Stimulated activated CD4-positive, alpha-beta T cell treated with anti-CD3 and anti-CD28 coated beads, Interleukin-2, amount 100 ng/mL, for 4 hours (primary cell): ENCODE data around the gene LRP4.

Source experiments
- DNase-seq: peaks from one replicate; pipeline ENCODE4 v3.0.0-alpha.2; 2020; ENCODE audit warnings: low read depth

The LRP4 gene

DNA sequence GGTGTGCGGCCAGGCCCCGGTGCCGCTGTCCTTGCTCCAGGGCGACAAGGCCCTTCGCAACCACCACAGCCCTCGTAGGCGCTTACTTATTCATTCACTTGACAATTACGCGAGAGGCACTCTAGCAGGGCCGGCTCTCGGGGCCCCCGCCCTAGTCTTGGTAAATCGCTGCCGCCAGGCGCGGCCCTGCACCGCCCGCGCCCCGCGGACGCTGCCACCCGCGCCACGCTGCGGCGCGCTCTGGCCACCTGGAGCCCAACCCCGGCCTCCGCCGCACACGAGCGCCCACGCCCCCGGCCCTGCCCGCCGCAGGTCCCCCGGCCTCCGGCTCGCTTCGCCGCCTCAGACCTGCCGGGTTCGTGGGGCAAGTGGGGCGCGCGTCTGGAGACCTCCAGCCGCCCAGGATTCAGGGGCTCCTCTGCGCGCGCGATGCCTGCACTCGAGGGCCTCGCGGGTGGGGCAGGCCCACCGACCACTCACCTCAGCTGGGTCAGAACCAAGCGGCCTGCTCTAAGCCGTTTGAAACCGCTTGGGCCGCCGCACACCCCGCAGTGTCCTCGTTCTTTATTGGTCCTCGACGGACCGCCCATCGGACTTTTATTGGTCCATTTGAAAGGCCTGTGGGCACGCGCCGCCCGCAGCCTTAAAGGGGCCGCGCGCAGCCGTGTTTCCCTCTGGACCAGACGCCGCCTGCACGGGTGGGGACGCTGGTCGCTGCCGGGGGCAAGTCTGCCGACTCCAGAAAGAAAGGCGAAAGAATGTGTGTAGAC is 72.4 kb downstream of the LRP4 start, which contains the start of gene CKAP5:
Gene CKAP5, minus strand, starts transcription at position 541 of the 770 bp plus-strand sequence. CDS start 25,049 bp downstream, outside the sequence.
- peak; percentile 73 for DNase-seq

- no peak for DNase-seq
Measured at GRCh38 chr11:46845440-46845739, 73.0 kb downstream of the LRP4 start.

DNA sequence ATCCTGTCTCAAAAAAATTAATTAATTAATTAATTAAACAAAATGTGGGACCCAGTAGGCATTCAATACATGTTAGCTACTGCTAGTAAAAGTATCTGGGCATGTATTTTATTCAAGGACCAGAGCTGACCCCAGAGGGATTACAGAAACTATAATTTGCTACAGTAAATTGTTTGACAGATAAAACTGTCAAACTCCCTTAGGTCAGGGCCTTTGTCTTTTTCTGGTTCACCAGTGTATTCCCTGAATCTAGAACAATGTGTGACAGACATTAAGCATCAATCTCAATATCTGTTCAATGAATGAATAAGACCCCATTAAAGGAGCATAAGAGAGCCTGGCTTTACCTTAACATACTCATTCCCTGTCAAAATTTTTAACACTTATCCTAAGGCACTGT is 78.2 kb downstream of the LRP4 start:
- DNase-seq: no peak

DNA sequence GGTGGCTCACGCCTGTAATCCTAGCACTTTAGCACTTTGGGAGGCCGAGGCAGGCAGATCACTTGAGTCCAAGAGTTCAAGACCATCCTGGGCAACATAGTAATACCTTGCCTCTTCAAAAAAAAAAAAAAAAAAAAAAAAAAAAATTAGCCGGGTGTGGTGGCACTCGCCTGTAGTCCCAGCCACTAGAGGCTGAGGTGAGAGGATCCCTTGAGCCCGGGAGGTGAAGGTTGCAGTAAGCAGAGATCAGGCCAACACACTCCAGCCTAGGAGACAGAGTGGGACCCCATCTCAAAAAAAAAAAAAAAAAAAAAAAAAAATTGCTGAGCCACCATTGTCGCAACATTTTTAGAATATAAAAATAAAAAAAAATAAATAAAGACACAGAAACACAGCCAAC is 79.8 kb downstream of the LRP4 start:
- DNase-seq: no peak

- DNase-seq: no peak
Measured at GRCh38 chr11:46837860-46838259, 80.5 kb downstream of the LRP4 start.

GRCh38 chr11:46836870-46837269 is 81.5 kb downstream of the LRP4 start:
- DNase-seq: no peak

DNA sequence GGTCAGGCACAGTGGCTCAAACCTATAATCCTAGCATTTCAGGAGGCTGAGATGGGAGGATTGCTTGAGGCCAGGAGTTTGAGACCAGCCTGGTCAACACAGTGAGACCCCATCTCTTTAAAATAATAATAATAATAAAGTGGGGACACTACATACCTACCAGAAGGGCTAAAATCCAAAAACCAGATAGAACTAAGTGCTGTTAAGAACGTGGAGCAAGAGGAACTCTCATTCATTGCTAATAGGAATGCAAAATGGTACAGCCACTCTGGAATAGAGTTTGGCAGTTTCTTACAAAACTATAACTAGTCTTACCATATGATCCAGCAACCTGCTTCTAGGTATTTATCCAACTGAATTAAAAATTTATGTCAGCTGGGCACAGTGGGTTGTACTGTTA is 81.9 kb downstream of the LRP4 start:
- no peak for DNase-seq

GRCh38 chr11:46835897-46836296 is 82.5 kb downstream of the LRP4 start:
- no peak for DNase-seq

GRCh38 chr11:46834821-46835220 is 83.5 kb downstream of the LRP4 start:
- DNase-seq: no peak

- no peak for DNase-seq
Measured at GRCh38 chr11:46832511-46833214, 85.7 kb downstream of the LRP4 start.

- DNase-seq: no peak
Measured at GRCh38 chr11:46827995-46828394, 90.4 kb downstream of the LRP4 start.

DNA sequence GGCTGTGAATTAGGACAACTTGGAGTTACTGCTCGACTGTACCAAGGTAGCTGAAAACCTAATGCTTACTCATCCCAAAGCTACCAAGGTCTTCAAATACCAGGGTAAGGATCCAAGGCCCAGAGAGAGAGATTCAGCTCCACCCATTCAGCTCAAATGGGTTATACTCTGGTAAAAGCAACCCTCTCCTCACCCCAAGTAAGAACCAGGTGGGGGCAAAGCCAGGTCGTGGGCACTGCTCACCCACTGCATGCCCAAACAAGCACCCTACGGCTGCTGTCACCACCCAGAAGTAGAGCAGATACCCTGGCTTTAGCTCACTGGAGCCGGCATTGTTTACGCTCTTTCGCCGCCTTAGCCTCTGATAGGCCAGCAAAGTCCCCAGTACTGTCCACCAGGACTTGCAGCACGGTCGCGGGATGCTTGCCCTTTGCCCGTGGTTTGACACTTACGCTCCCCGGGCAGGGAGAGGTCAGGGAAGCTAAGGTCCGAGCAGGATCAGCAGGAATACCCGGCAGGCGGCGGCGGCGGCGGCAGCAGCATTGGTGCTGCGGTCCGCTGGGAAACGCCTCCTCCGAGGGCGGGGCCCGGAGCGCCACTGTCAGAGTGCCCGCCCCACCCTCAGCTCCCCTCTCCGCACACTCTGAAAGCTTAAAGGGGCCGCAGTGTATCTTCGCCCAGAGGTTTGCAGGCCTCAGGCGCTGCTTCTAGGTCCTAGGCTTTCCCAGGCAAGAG is 91.9 kb downstream of the LRP4 start:
- DNase-seq: peak; percentile 53

GRCh38 chr11:46808799-46809431 is 109.4 kb downstream of the LRP4 start:
- no peak for DNase-seq
